Kidney tubule cell (primary cell): ENCODE results near the gene ZBTB8OS.

ENCODE experiments used
- DNase-seq: peaks from one replicate; pipeline ENCODE4 v3.0.0-alpha.2; 2018; ENCODE audit warnings: low spot score

The ZBTB8OS gene

GRCh38 chr1:32611859-32612188, 38.5 kb downstream of the ZBTB8OS start:
- no peak for DNase-seq

- DNase-seq: no peak
These were observed 41.2 kb downstream of the ZBTB8OS start for GRCh38 chr1:32609180-32609579.

DNA sequence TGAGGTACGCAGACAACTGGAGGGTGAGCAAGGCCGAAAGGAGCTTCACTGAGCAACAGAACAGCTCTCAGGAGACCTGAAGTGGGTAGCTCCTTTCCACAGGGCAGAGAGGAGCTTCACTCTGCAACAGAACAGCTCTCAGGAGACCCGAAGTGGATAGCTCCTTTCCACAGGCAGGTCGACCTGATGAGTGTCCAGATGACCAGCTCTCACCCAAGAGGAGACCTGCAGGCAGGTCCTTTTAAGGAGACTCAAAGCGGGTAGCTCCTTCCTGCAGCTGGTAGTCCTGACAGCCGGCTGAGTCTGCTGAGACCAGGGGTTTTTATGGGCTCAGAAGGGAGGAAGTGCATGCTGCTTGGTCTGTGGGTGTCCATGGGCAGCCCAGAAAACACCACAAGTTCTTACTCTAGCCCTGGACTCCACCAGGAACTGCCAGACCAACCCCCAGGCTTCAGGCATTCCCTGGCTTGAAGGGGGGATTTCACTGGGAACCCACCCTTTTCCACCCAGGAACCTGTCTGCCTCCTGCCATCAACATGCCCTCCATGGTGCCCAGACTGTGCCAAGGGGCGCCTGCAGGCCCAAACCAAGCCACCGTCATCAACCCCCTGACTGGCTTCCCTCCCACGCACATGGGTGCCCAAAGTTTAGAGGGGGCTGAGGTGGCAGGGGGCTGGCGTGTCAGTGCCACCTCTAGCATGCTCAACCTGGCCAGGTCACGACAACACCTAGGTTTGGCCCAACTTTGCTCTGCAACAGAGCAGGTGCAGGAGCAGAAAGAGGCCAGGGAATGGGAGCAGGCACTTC, 43.6 kb downstream of the ZBTB8OS start:
- no peak for DNase-seq

GRCh38 chr1:32605711-32606424, 44.5 kb downstream of the ZBTB8OS start:
- DNase-seq: no peak

DNA sequence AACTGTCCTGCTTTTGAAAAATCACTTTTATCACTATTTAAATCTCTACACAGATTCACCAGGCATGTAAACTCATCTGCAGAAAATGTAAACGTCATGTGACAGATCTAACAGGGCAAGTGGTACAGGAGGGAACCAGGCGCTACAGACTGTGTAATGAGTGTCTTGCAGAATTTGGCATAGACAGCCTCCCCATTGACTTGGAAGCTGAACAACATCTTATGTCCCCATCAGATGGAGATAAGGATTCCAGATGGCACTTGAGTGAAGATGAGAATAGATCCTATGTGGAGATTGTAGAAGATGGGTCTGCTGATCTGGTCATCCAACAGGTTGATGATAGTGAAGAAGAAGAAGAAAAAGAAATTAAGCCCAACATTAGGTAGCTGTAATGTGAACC, 50.3 kb downstream of the ZBTB8OS start:
- no peak for DNase-seq

- DNase-seq: no peak
These were observed 57.4 kb downstream of the ZBTB8OS start for GRCh38 chr1:32592943-32593342.

GRCh38 chr1:32580348-32581017, 69.9 kb downstream of the ZBTB8OS start:
- no peak for DNase-seq
